A549 (cell line): ENCODE results near the gene RUNX1.

Experiments
- CEBPB ChIP-seq, 2 experiments: fragments of >200 bp in 1 of 2; sonication (Bioruptor Twin) in 1 of 2; formaldehyde crosslinking in 1 of 2; IDR thresholded peaks; 2 replicates each; pipeline ENCODE4 v1.6.1; 2012 to 2016
- CHD4 ChIP-seq: fragments of 200-600 bp; sonication (generic); IDR thresholded peaks from 2 replicates; pipeline ENCODE4 v1.6.1; 2016; ENCODE audit warnings: antibody characterized with exemption, mild to moderate bottlenecking, borderline replicate concordance
- EP300 ChIP-seq, 2 experiments: fragments of >200 bp; sonication (Bioruptor Twin); formaldehyde crosslinking; IDR thresholded peaks; 2 replicates in 1 of 2; 3 replicates in 1 of 2; pipeline ENCODE4 v1.6.1; 2016 to 2017
- GATA3 ChIP-seq: IDR thresholded peaks from 2 replicates; pipeline ENCODE4 v1.6.1; 2012; ENCODE audit warnings: borderline replicate concordance
- NFE2L2 ChIP-seq: fragments of 150-350 bp; conservative IDR thresholded peaks from 2 replicates; pipeline ENCODE4 v1.6.1; 2014; ENCODE audit warnings: low read length
- POLR2A ChIP-seq: IDR thresholded peaks from 2 replicates; pipeline ENCODE4 v1.6.1; 2012; ENCODE audit warnings: mild to moderate bottlenecking, low read length
- POLR2AphosphoS2 ChIP-seq: conservative IDR thresholded peaks from 2 replicates; pipeline ENCODE4 v1.6.1; 2012; ENCODE audit warnings: low read length, improper control_type of control experiment, inconsistent platforms
- RFX5 ChIP-seq: fragments of 450-650 bp; IDR thresholded peaks from 2 replicates; pipeline ENCODE4 v1.7.1; 2014; ENCODE audit warnings: antibody characterized with exemption, mild to moderate bottlenecking, moderate library complexity
- RNF2 ChIP-seq: fragments of 200-600 bp; sonication (generic); IDR thresholded peaks from 2 replicates; pipeline ENCODE4 v1.6.1; 2016; ENCODE audit warnings: low read depth, mild to moderate bottlenecking, antibody characterized with exemption, moderate library complexity, borderline replicate concordance
- ZC3H11A ChIP-seq: fragments of 450-650 bp; IDR thresholded peaks from 2 replicates; pipeline ENCODE4 v1.6.1; 2014; ENCODE audit warnings: antibody characterized with exemption, mild to moderate bottlenecking
- TF ChIP-seq, protein P1 (sequence below): fragments of >200 bp; sonication (Bioruptor Twin); formaldehyde crosslinking; IDR thresholded peaks from 3 replicates; pipeline ENCODE4 v1.5.1; 2016
- TF ChIP-seq, protein P2 (sequence below): fragments of 200-600 bp; sonication (generic); IDR thresholded peaks from 2 replicates; pipeline ENCODE4 v1.6.1; 2016; ENCODE audit warnings: antibody characterized with exemption, mild to moderate bottlenecking, moderate library complexity
- TF ChIP-seq, protein P3 (sequence below): IDR thresholded peaks from 2 replicates; pipeline ENCODE4 v1.6.1; 2012
- TF ChIP-seq, protein P4 (sequence below): IDR thresholded peaks from 2 replicates; pipeline ENCODE4 v1.6.1; 2012

DNA sequence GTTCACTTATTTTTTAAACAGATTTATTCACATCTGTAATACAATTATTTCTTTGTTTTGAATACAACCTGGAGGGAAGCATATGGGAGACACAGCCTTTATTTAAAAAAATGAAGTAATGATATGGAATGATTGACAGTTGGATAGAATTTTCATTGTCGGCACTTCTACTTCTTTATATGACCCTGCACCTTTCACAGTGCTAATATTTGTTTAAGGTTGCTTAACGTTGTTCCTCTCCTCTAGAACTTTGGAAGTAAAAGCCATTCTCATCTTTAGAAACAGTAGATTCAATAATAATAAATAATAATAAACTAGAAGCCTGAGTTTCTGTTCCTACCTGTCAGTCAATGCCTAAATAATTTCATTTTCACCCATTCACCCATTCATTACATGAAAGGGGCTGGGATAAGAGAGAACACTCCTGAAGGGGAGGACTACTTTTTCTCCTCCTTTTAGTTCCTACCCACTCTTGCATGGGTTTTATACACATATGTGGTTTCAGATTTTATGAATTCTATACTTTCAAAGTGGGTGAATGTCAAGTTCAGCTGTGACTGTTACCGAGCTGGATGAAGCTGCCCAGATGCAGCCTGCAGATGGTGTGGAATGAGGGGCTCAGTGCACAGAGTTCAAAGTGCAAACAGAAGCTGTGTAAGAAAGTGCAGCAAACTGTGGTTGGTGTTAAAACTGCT lies 9.4 kb downstream of the RUNX1 start:
- TF ChIP-seq POLR2A (no peak), RNF2 (no peak), NFE2L2 (no peak), GATA3 (no peak), ZC3H11A (no peak), RFX5 (no peak), EP300 (IDR thresholded peaks at IDR 0.05) (no peak), CHD4 (no peak), POLR2AphosphoS2 (no peak), CEBPB (IDR thresholded peaks at IDR 0.05) (no peak)
- TF ChIP-seq, protein P1, sequence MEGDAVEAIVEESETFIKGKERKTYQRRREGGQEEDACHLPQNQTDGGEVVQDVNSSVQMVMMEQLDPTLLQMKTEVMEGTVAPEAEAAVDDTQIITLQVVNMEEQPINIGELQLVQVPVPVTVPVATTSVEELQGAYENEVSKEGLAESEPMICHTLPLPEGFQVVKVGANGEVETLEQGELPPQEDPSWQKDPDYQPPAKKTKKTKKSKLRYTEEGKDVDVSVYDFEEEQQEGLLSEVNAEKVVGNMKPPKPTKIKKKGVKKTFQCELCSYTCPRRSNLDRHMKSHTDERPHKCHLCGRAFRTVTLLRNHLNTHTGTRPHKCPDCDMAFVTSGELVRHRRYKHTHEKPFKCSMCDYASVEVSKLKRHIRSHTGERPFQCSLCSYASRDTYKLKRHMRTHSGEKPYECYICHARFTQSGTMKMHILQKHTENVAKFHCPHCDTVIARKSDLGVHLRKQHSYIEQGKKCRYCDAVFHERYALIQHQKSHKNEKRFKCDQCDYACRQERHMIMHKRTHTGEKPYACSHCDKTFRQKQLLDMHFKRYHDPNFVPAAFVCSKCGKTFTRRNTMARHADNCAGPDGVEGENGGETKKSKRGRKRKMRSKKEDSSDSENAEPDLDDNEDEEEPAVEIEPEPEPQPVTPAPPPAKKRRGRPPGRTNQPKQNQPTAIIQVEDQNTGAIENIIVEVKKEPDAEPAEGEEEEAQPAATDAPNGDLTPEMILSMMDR: no peak
- TF ChIP-seq, protein P2, sequence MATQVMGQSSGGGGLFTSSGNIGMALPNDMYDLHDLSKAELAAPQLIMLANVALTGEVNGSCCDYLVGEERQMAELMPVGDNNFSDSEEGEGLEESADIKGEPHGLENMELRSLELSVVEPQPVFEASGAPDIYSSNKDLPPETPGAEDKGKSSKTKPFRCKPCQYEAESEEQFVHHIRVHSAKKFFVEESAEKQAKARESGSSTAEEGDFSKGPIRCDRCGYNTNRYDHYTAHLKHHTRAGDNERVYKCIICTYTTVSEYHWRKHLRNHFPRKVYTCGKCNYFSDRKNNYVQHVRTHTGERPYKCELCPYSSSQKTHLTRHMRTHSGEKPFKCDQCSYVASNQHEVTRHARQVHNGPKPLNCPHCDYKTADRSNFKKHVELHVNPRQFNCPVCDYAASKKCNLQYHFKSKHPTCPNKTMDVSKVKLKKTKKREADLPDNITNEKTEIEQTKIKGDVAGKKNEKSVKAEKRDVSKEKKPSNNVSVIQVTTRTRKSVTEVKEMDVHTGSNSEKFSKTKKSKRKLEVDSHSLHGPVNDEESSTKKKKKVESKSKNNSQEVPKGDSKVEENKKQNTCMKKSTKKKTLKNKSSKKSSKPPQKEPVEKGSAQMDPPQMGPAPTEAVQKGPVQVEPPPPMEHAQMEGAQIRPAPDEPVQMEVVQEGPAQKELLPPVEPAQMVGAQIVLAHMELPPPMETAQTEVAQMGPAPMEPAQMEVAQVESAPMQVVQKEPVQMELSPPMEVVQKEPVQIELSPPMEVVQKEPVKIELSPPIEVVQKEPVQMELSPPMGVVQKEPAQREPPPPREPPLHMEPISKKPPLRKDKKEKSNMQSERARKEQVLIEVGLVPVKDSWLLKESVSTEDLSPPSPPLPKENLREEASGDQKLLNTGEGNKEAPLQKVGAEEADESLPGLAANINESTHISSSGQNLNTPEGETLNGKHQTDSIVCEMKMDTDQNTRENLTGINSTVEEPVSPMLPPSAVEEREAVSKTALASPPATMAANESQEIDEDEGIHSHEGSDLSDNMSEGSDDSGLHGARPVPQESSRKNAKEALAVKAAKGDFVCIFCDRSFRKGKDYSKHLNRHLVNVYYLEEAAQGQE: no peak
- TF ChIP-seq, protein P3, sequence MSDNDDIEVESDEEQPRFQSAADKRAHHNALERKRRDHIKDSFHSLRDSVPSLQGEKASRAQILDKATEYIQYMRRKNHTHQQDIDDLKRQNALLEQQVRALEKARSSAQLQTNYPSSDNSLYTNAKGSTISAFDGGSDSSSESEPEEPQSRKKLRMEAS: no peak
- TF ChIP-seq, protein P4, sequence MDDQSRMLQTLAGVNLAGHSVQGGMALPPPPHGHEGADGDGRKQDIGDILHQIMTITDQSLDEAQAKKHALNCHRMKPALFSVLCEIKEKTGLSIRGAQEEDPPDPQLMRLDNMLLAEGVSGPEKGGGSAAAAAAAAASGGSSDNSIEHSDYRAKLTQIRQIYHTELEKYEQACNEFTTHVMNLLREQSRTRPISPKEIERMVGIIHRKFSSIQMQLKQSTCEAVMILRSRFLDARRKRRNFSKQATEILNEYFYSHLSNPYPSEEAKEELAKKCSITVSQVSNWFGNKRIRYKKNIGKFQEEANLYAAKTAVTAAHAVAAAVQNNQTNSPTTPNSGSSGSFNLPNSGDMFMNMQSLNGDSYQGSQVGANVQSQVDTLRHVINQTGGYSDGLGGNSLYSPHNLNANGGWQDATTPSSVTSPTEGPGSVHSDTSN: no peak
